Epithelial cell of proximal tubule (primary cell): Measurements from ENCODE around the gene LRRTM3. TPM values are rescaled to one million over a fixed set of nuclear protein-coding genes. Genes with fewer than 3 reads are reported as not detected.
A peak's percentile ranks its signal among the peaks of the same experiment; 100 is the strongest.

Experiments
- DNase-seq: peaks from one replicate; pipeline ENCODE4 v3.0.0-alpha.2; 2011; ENCODE audit warnings: low read depth
- H3K4me3 ChIP-seq: 2 replicates; pipeline ENCODE4 v1.5.1; 2011; ENCODE audit warnings: low read depth, mild to moderate bottlenecking, low read length
- CTCF ChIP-seq: conservative IDR thresholded peaks from 2 replicates; pipeline ENCODE4 v1.5.1; 2012; ENCODE audit warnings: low read depth, mild to moderate bottlenecking, low read length
- total RNA-seq: library from RNA; depleted of rRNA; stranded (reverse); fragments of >200 nt; gene quantifications from 2 replicates; pipeline ENCODE4 v1.2.3, GENCODE V29; 2015

LRRTM3 gene
- total RNA-seq = 0.06 TPM in 1 of 2 replicates, not detected in the other

DNA sequence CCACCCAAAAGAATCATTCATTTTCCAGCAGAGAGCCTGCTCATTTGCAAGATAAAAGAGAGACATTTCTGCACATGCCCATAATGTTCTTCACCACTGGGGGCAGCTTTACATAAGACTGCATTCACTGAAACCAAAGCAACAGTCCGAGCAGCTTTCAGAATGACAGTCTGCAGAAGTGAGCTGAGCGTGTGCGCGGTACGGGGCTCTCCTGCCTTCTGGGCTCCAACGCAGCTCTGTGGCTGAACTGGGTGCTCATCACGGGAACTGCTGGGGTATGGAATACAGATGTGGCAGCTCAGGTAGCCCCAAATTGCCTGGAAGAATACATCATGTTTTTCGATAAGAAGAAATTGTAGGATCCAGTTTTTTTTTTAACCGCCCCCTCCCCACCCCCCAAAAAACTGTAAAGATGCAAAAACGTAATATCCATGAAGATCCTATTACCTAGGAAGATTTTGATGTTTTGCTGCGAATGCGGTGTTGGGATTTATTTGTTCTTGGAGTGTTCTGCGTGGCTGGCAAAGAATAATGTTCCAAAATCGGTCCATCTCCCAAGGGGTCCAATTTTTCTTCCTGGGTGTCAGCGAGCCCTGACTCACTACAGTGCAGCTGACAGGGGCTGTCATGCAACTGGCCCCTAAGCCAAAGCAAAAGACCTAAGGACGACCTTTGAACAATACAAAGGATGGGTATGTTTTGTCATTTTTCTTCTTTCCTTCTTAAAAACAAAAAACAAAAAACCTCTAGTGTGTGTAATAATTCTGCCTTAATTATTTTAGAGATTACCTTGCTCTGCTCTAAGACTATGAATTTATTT is at the start of gene LRRTM3:
Gene LRRTM3 (plus strand): TSS at position 141 of the 820 bp plus-strand sequence.
- TF ChIP-seq CTCF = peak; percentile 79
- peak within 1 kb of the TSS; percentile 16 for H3K4me3 ChIP-seq
- peak; percentile 39 for DNase-seq

DNA sequence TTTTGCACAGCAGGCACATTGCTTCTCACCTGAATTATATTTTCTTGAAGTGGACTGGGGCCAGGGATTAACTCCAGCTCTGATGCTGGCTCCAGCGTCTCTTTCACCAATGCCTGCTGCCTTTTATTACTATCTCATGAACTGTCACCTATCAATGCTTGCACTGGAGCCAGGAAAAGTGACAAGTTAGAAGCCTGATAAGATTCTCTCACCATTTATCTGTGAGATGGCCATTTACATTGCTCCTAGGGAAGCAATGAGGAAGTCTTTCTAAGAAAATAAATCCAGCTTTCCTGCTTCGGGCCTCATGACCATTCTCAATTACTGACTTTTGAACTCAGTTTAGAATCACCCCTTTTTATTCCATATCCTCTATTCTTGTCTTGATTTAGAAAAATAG is 48.5 kb upstream of the LRRTM3 start:
- H3K4me3 ChIP-seq = no peak overlapping the region
- no peak for TF ChIP-seq CTCF
- DNase-seq = no peak

DNA sequence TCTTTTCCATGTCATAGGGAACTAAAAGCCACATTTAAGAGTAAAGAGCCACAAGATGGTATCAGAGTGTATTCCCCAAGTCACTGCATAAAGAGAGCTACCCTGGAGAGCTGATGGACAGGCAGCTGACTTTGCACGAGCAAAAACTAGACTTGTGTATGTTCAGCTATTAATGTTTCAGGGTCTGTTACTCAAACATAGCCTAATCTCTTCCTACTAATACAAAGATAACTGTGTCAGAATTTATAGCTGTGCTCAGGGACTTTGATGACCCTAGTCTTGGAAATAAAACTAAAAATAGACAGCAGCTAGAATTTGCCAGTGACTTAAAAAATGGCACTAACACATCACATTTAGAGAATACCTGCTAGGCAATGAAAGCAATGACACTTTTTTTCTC is 45.5 kb upstream of the LRRTM3 start:
- TF ChIP-seq CTCF = no peak
- H3K4me3 ChIP-seq = no peak overlapping the region
- DNase-seq = no peak

GRCh38 chr10:66880826-66881225 is 45.0 kb upstream of the LRRTM3 start:
- DNase-seq = no peak
- H3K4me3 ChIP-seq = no peak overlapping the region
- TF ChIP-seq CTCF = no peak

GRCh38 chr10:66881814-66882213 is 44.0 kb upstream of the LRRTM3 start:
- TF ChIP-seq CTCF = no peak
- DNase-seq = no peak
- H3K4me3 ChIP-seq = no peak overlapping the region

DNA sequence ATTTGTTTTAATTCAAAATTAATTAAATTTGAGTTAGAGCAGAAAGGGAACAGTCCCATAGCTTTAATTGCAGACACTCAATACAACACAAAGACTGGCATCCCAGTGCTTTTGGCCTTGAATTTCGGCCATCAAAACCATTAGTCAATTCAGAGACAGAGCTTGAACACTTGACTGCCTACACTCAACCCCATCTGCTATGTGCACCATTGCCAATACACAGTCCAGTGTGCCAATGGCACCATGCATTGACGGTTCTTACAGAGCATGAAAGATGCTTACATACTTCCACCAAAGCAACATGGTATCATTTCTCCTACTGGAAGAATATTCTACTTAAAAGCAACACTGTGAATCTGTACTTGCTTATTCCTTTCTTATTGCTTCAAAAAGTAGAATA is 43.6 kb upstream of the LRRTM3 start:
- no peak for DNase-seq
- no peak for TF ChIP-seq CTCF
- H3K4me3 ChIP-seq = no peak overlapping the region

GRCh38 chr10:66886848-66887247 is 39.0 kb upstream of the LRRTM3 start:
- no peak for DNase-seq
- TF ChIP-seq CTCF = no peak
- H3K4me3 ChIP-seq = no peak overlapping the region
